ENCODE measurements around the gene C1orf226. TPM values are rescaled to one million over a fixed set of nuclear protein-coding genes. Genes with fewer than 3 reads are reported as not detected.

Gene C1orf226
- total and polyA plus RNA-seq, 2 experiments from 2014 or later: 2.7 to 12.5 TPM

- no peaks in the 10 kb centered on the region for H3K79me2 ChIP-seq (replicated peaks; ENCODE audit: insufficient read depth)
- Mint-ChIP-seq H3K36me3 (ENCODE audit: low read depth) (peaks cover 26% of the 10 kb centered on the region), H3K4me3 (no peak overlapping the region), H3K9me3 (no peaks in the 10 kb centered on the region), H3K4me1 (peaks cover 6% of the 10 kb centered on the region), H3K27me3 (ENCODE audit: insufficient read depth, low read depth, poor library complexity) (peaks cover 25% of the 10 kb centered on the region), H3K27ac (no peak overlapping the region; the same call in 1 of the 2 replicates)
- H3K27me3 ChIP-seq (ENCODE audit: insufficient read depth): no peaks in the 10 kb centered on the region
- H4K20me1 ChIP-seq (replicated peaks; ENCODE audit: insufficient read depth): no peaks in the 10 kb centered on the region
- ATAC-seq: no peak
- no peak overlapping the region for H3K4me3 ChIP-seq
- H3K4me1 ChIP-seq (ENCODE audit: insufficient read depth): no peaks in the 10 kb centered on the region
- H3K9me2 ChIP-seq (ENCODE audit: insufficient read depth): no peaks in the 10 kb centered on the region
- H3K36me3 ChIP-seq (ENCODE audit: insufficient read depth): no peaks in the 10 kb centered on the region
- no peak overlapping the region for H3K27ac ChIP-seq (ENCODE audit: low read depth)
- H3F3A ChIP-seq (replicated peaks; ENCODE audit: low read depth): no peaks in the 10 kb centered on the region
- TF ChIP-seq CTCF (conservative IDR thresholded peaks at IDR 0.05; ENCODE audit: low read depth in 2 of 2): no peak
- TF ChIP-seq STAT1 (IDR thresholded peaks at IDR 0.05; ENCODE audit: unreplicated experiment): no peak
- no peak for TF ChIP-seq NANOG (IDR thresholded peaks at IDR 0.05; ENCODE audit: borderline replicate concordance)
- no peak for TF ChIP-seq ZNF114 (CRISPR knock-in tag; IDR thresholded peaks at IDR 0.05)
- TF ChIP-seq ETS1 (IDR thresholded peaks at IDR 0.05): no peak
- TF ChIP-seq POLR2AphosphoS5 (IDR thresholded peaks at IDR 0.05; ENCODE audit: low read depth): no peak
- TF ChIP-seq JUNB (IDR thresholded peaks at IDR 0.05; ENCODE audit: unreplicated experiment): no peak
- no peak for TF ChIP-seq EZH2 (IDR thresholded peaks at IDR 0.05; ENCODE audit: low read depth, unreplicated experiment)
- TF ChIP-seq CREB1 (CRISPR knock-in tag; IDR thresholded peaks at IDR 0.05; ENCODE audit: low read depth): no peak
- no peak for TF ChIP-seq ZNF331 (CRISPR knock-in tag; IDR thresholded peaks at IDR 0.05; ENCODE audit: low read depth)
- no peak for TF ChIP-seq EZH2phosphoT487 (IDR thresholded peaks at IDR 0.05; ENCODE audit: unreplicated experiment)
- no peak for TF ChIP-seq REST (IDR thresholded peaks at IDR 0.05; ENCODE audit: unreplicated experiment)
- no peak for TF ChIP-seq ZNF462 (CRISPR knock-in tag; IDR thresholded peaks at IDR 0.05)
- no peak overlapping the region for H3K4me2 ChIP-seq
- DNase-seq (ENCODE audit: low spot score): no peak
- H2AFZ ChIP-seq: no peak overlapping the region
Observed at GRCh38 chr1:162381941-162382750, 618 bp downstream of the C1orf226 start.
